Measurements from ENCODE around the gene PDXK. TPM values are rescaled to one million over a fixed set of nuclear protein-coding genes. Genes with fewer than 3 reads are reported as not detected.

PDXK gene
- total RNA-seq, 2 donors from 2014 or later: 33.7 to 68.9 TPM

DNA sequence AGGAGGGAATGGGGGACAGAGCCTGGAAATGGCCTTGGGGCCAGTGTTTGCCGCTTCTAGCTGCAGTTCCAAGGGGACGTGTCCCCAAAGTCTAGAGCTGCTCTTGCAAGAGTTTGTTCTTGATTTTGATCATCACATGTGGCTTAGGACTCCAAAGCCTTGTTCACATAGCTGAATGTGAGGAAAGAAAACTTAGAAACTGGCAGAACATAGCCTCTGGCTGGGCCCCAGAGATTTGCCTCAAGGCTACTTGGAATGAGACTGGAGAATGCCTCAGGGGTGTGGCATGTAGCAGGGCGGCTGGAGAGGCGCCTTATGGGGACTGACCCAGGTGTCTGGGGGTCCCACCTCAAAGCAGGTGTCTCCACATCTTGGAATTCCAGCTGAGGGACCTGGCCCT is 2.3 kb downstream of the PDXK start:
- intact Hi-C loops (cut with DNase I): no loop called here

DNA sequence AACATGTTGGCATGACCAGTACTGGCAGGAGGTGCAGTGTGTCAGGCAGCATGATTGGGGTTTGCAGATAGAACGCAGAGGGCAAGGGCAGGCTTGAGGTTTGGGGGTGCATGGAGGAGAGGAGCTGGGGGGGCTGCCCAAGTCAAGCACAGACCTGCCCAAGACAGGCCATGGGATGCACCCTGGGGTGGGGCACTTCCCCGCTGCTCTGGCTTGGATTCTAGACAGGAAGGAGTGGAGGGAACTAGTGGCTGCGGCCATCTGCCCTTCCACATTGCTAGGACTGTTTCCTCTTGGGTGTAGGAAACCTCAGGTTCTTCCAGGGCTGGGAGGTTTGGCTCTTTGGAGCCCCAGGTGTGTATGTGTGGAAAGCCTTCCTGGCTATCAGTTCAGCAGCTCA is 3.0 kb downstream of the PDXK start:
- peaks cover 73% of the 10 kb centered on the region for H3K4me1 ChIP-seq
- DNase-seq: no peak

More for the DNA sequence above, 2.3 kb downstream of the PDXK start:
- H3K27ac ChIP-seq: peak overlapping the region in 3 of 4 donors; percentile 94 to 96 (median 96)
- TF ChIP-seq, protein P1, sequence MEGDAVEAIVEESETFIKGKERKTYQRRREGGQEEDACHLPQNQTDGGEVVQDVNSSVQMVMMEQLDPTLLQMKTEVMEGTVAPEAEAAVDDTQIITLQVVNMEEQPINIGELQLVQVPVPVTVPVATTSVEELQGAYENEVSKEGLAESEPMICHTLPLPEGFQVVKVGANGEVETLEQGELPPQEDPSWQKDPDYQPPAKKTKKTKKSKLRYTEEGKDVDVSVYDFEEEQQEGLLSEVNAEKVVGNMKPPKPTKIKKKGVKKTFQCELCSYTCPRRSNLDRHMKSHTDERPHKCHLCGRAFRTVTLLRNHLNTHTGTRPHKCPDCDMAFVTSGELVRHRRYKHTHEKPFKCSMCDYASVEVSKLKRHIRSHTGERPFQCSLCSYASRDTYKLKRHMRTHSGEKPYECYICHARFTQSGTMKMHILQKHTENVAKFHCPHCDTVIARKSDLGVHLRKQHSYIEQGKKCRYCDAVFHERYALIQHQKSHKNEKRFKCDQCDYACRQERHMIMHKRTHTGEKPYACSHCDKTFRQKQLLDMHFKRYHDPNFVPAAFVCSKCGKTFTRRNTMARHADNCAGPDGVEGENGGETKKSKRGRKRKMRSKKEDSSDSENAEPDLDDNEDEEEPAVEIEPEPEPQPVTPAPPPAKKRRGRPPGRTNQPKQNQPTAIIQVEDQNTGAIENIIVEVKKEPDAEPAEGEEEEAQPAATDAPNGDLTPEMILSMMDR (IDR thresholded peaks at IDR 0.05): no peak
- TF ChIP-seq POLR2A (IDR thresholded peaks at IDR 0.05): peak in 1 of 3 donors; percentile 8
- H3K36me3 ChIP-seq (replicated peaks in 1 of 2; ENCODE audit: insufficient read depth in 1 of 2, low read depth in 2 of 2): no peaks in the 10 kb centered on the region
- 33 to 50% methylated on average over 2 to 4 of the region's 4 CpGs for WGBS, 2 donors
- peaks cover 65% of the 10 kb centered on the region for H3K4me1 ChIP-seq
- ATAC-seq (no peak), DNase-seq (peak; percentile 54 to 66 (median 57))
- no peaks in the 10 kb centered on the region for H3K27me3 ChIP-seq
- no peaks in the 10 kb centered on the region for H3K9me3 ChIP-seq
- no peak overlapping the region for H3K4me3 ChIP-seq

DNA sequence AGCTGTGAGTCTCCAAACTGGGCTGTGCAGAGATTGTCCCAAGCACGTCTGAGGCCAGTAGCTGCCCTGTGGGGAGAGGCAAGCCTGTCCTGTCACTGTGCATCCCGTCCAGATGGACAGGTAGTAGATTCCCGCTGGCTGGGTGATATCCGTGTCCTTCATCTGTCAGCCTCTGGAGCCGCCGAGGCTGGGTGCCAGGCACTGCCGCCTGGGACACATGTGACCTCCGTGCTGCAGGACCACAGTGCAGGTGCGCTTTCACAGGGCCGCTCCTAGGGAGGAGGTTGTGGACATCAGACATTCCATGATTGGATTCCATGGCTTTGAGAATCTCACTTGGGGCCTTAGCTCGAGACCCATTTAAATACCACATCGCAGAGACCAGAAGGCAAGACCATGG is 4.7 kb downstream of the PDXK start:
- TF ChIP-seq, protein P1 (IDR thresholded peaks at IDR 0.05): no peak
- TF ChIP-seq POLR2A (IDR thresholded peaks at IDR 0.05): no peak
- Histone ChIP-seq H3K4me1 (peaks cover 84% of the 10 kb centered on the region), H3K27me3 (no peaks in the 10 kb centered on the region), H3K9me3 (no peaks in the 10 kb centered on the region), H3K27ac (peak overlapping the region in 1 of 4 donors; percentile 44), H3K36me3 (replicated peaks in 1 of 2; ENCODE audit: insufficient read depth in 1 of 2, low read depth in 2 of 2) (no peaks in the 10 kb centered on the region), H3K4me3 (no peak overlapping the region)
- intact Hi-C loops (cut with DNase I): no loop called here
- ATAC-seq (no peak), DNase-seq (peak; percentile 41 to 87 (median 70))
- WGBS, 2 donors: 42 to 68% methylated on average over 7 to 12 of the region's 12 CpGs

More for the DNA sequence above, 3.0 kb downstream of the PDXK start:
- Histone ChIP-seq H3K36me3 (replicated peaks in 1 of 2; ENCODE audit: insufficient read depth in 1 of 2, low read depth in 2 of 2) (no peaks in the 10 kb centered on the region), H3K9me3 (no peaks in the 10 kb centered on the region), H3K4me3 (no peak overlapping the region), H3K27ac (peak overlapping the region in 1 of 4 donors; percentile 96), H3K27me3 (no peaks in the 10 kb centered on the region)
- no peak for ATAC-seq
- WGBS, 2 donors: 49 to 74% methylated on average over 3 of the region's 3 CpGs
- no peak for TF ChIP-seq POLR2A (IDR thresholded peaks at IDR 0.05)
- TF ChIP-seq, protein P1 (IDR thresholded peaks at IDR 0.05): no peak
- intact Hi-C loops (cut with DNase I): no loop called here

DNA sequence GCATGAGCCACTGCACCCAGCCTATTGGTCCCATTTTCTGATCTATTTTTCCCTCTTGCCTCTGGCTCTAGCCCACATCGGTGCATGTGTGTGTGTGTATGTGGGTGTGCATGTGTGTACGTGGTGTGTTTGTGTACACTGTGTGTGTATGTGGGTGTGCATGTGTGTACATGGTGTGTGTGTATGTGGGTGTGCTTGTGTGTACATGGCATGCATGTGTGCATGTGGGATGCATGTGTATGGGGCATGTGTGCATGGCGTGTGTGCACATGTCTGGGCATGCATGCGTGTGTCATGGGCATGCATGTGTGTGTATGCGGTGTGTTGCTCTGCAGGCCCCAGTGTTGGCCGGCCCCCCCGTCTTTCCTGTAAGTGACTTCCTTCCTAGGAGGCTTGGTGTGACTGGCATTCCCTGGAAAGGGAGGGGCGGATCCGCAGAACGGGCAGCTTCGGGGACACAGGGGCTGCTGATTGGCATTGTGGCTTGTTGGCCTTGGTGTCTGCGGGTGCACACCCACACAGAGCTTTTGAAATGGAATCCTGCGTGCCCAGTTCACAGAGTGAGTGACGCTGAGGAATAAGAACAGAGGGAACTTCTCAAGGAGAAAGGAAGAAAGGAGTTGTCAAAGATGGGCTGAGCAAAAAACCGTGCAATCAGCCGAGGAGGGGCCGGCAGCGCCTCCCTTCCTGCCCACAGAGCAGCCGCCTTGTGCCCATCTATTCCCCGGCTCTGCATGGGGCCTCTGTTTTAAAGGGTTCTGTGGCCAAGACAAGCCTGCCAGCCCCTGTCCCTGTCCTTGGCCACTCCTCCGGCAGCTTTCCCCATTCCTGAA is 8.0 kb downstream of the PDXK start:
- H3K4me1 ChIP-seq: peaks cover 83% of the 10 kb centered on the region
- ATAC-seq (no peak), DNase-seq (peak in 3 of 4 donors; percentile 29 to 48 (median 31))
- intact Hi-C loops (cut with DNase I): no loop called here
- H3K4me3 ChIP-seq: no peak overlapping the region
- TF ChIP-seq, protein P1 (IDR thresholded peaks at IDR 0.05): no peak
- no peak for TF ChIP-seq POLR2A (IDR thresholded peaks at IDR 0.05)
- no peaks in the 10 kb centered on the region for H3K9me3 ChIP-seq
- H3K27ac ChIP-seq: peak overlapping the region; percentile 44 to 85 (median 82)
- H3K27me3 ChIP-seq: no peaks in the 10 kb centered on the region
- 47 to 50% methylated on average over 17 to 21 of the region's 21 CpGs for WGBS, 2 donors
- no peaks in the 10 kb centered on the region for H3K36me3 ChIP-seq (replicated peaks in 1 of 2; ENCODE audit: insufficient read depth in 1 of 2, low read depth in 2 of 2)

Measured in body of pancreas (tissue), 4 donors.